ENCODE results near the gene ARHGAP42.
A peak's percentile ranks its signal among the peaks of the same experiment; 100 is the strongest.
"Not testable (repeated sequence)": the region's sequence is repeated elsewhere in the genome, so short reads cannot be mapped to it uniquely, and the experiment has no call there.

ARHGAP42 gene

GRCh38 chr11:100666816-100667215 lies 20.3 kb upstream of the ARHGAP42 start:
- H3K36me3 ChIP-seq (ENCODE audit: control insufficient read depth, low read depth, low read length); H3K27ac ChIP-seq (ENCODE audit: low read length); H3K27me3 ChIP-seq (ENCODE audit: control insufficient read depth, insufficient read depth, low read length); H3K4me3 ChIP-seq (ENCODE audit: low read length); H3K9me3 ChIP-seq (ENCODE audit: control insufficient read depth, low read depth, low read length); H3K9ac ChIP-seq (ENCODE audit: low read length): not testable (repeated sequence)
- peaks cover 21% of the 10 kb centered on the region for H3K4me1 ChIP-seq (ENCODE audit: control insufficient read depth, low read depth, low read length)

- Histone ChIP-seq H3K4me1 (ENCODE audit: control insufficient read depth, low read depth, low read length) (peaks cover 21% of the 10 kb centered on the region), H3K9me3 (ENCODE audit: control insufficient read depth, low read depth, low read length) (no peaks in the 10 kb centered on the region), H3K9ac (ENCODE audit: low read length) (no peak overlapping the region), H3K36me3 (ENCODE audit: control insufficient read depth, low read depth, low read length) (no peaks in the 10 kb centered on the region), H3K4me3 (ENCODE audit: low read length) (no peak overlapping the region), H3K27ac (ENCODE audit: low read length) (no peak overlapping the region), H3K27me3 (ENCODE audit: control insufficient read depth, insufficient read depth, low read length) (no peaks in the 10 kb centered on the region)
Observed at GRCh38 chr11:100667449-100667848, 19.6 kb upstream of the ARHGAP42 start.

GRCh38 chr11:100670140-100670539 lies 16.9 kb upstream of the ARHGAP42 start:
- no peaks in the 10 kb centered on the region for H3K9me3 ChIP-seq (ENCODE audit: control insufficient read depth, low read depth, low read length)
- H3K4me3 ChIP-seq (ENCODE audit: low read length) = no peak overlapping the region
- no peak overlapping the region for H3K9ac ChIP-seq (ENCODE audit: low read length)
- H3K27me3 ChIP-seq (ENCODE audit: control insufficient read depth, insufficient read depth, low read length) = no peaks in the 10 kb centered on the region
- H3K36me3 ChIP-seq (ENCODE audit: control insufficient read depth, low read depth, low read length) = no peaks in the 10 kb centered on the region
- peaks cover 4% of the 10 kb centered on the region for H3K4me1 ChIP-seq (ENCODE audit: control insufficient read depth, low read depth, low read length)
- no peak overlapping the region for H3K27ac ChIP-seq (ENCODE audit: low read length)

- no peak overlapping the region for H3K9ac ChIP-seq (ENCODE audit: low read length)
- H3K27ac ChIP-seq (ENCODE audit: low read length) = no peak overlapping the region
- no peaks in the 10 kb centered on the region for H3K9me3 ChIP-seq (ENCODE audit: control insufficient read depth, low read depth, low read length)
- no peak overlapping the region for H3K4me3 ChIP-seq (ENCODE audit: low read length)
- H3K4me1 ChIP-seq (ENCODE audit: control insufficient read depth, low read depth, low read length) = peaks cover under 1% of the 10 kb centered on the region
- no peaks in the 10 kb centered on the region for H3K36me3 ChIP-seq (ENCODE audit: control insufficient read depth, low read depth, low read length)
- no peaks in the 10 kb centered on the region for H3K27me3 ChIP-seq (ENCODE audit: control insufficient read depth, insufficient read depth, low read length)
Observed at GRCh38 chr11:100671471-100671870, 15.6 kb upstream of the ARHGAP42 start.

GRCh38 chr11:100672498-100673033 lies 14.5 kb upstream of the ARHGAP42 start:
- Histone ChIP-seq H3K27me3 (ENCODE audit: control insufficient read depth, insufficient read depth, low read length) (no peaks in the 10 kb centered on the region), H3K9ac (ENCODE audit: low read length) (no peak overlapping the region), H3K36me3 (ENCODE audit: control insufficient read depth, low read depth, low read length) (no peaks in the 10 kb centered on the region), H3K27ac (ENCODE audit: low read length) (no peak overlapping the region), H3K4me1 (ENCODE audit: control insufficient read depth, low read depth, low read length) (peaks cover 8% of the 10 kb centered on the region), H3K4me3 (ENCODE audit: low read length) (no peak overlapping the region), H3K9me3 (ENCODE audit: control insufficient read depth, low read depth, low read length) (no peaks in the 10 kb centered on the region)

GRCh38 chr11:100673063-100673462 lies 14.0 kb upstream of the ARHGAP42 start:
- H3K4me3 ChIP-seq (ENCODE audit: low read length) = no peak overlapping the region
- H3K36me3 ChIP-seq (ENCODE audit: control insufficient read depth, low read depth, low read length) = no peaks in the 10 kb centered on the region
- H3K9ac ChIP-seq (ENCODE audit: low read length) = no peak overlapping the region
- H3K9me3 ChIP-seq (ENCODE audit: control insufficient read depth, low read depth, low read length) = no peaks in the 10 kb centered on the region
- peaks cover 13% of the 10 kb centered on the region for H3K4me1 ChIP-seq (ENCODE audit: control insufficient read depth, low read depth, low read length)
- no peaks in the 10 kb centered on the region for H3K27me3 ChIP-seq (ENCODE audit: control insufficient read depth, insufficient read depth, low read length)
- no peak overlapping the region for H3K27ac ChIP-seq (ENCODE audit: low read length)

GRCh38 chr11:100674212-100674611 lies 12.9 kb upstream of the ARHGAP42 start:
- peaks cover 15% of the 10 kb centered on the region for H3K4me1 ChIP-seq (ENCODE audit: control insufficient read depth, low read depth, low read length)
- no peak overlapping the region for H3K27ac ChIP-seq (ENCODE audit: low read length)
- H3K36me3 ChIP-seq (ENCODE audit: control insufficient read depth, low read depth, low read length) = no peaks in the 10 kb centered on the region
- no peaks in the 10 kb centered on the region for H3K27me3 ChIP-seq (ENCODE audit: control insufficient read depth, insufficient read depth, low read length)
- H3K9me3 ChIP-seq (ENCODE audit: control insufficient read depth, low read depth, low read length) = no peaks in the 10 kb centered on the region
- H3K4me3 ChIP-seq (ENCODE audit: low read length) = no peak overlapping the region
- no peak overlapping the region for H3K9ac ChIP-seq (ENCODE audit: low read length)

- no peaks in the 10 kb centered on the region for H3K36me3 ChIP-seq (ENCODE audit: control insufficient read depth, low read depth, low read length)
- H3K4me1 ChIP-seq (ENCODE audit: control insufficient read depth, low read depth, low read length) = peaks cover 15% of the 10 kb centered on the region
- H3K9me3 ChIP-seq (ENCODE audit: control insufficient read depth, low read depth, low read length) = no peaks in the 10 kb centered on the region
- no peak overlapping the region for H3K27ac ChIP-seq (ENCODE audit: low read length)
- H3K27me3 ChIP-seq (ENCODE audit: control insufficient read depth, insufficient read depth, low read length) = no peaks in the 10 kb centered on the region
- no peak overlapping the region for H3K9ac ChIP-seq (ENCODE audit: low read length)
- no peak overlapping the region for H3K4me3 ChIP-seq (ENCODE audit: low read length)
Observed at GRCh38 chr11:100675115-100675650, 11.9 kb upstream of the ARHGAP42 start.

- Histone ChIP-seq H3K27ac (ENCODE audit: low read length) (peak overlapping the region; percentile 78), H3K4me3 (ENCODE audit: low read length) (no peak overlapping the region), H3K36me3 (ENCODE audit: control insufficient read depth, low read depth, low read length) (no peaks in the 10 kb centered on the region), H3K4me1 (ENCODE audit: control insufficient read depth, low read depth, low read length) (peaks cover 20% of the 10 kb centered on the region), H3K9ac (ENCODE audit: low read length) (peak overlapping the region; percentile 32), H3K27me3 (ENCODE audit: control insufficient read depth, insufficient read depth, low read length) (no peaks in the 10 kb centered on the region), H3K9me3 (ENCODE audit: control insufficient read depth, low read depth, low read length) (no peaks in the 10 kb centered on the region)
Observed at GRCh38 chr11:100676901-100677300, 10.2 kb upstream of the ARHGAP42 start.

GRCh38 chr11:100677796-100678195 lies 9.3 kb upstream of the ARHGAP42 start:
- Histone ChIP-seq H3K27me3 (ENCODE audit: control insufficient read depth, insufficient read depth, low read length) (no peaks in the 10 kb centered on the region), H3K4me3 (ENCODE audit: low read length) (no peak overlapping the region), H3K9ac (ENCODE audit: low read length) (no peak overlapping the region), H3K36me3 (ENCODE audit: control insufficient read depth, low read depth, low read length) (no peaks in the 10 kb centered on the region), H3K27ac (ENCODE audit: low read length) (no peak overlapping the region), H3K4me1 (ENCODE audit: control insufficient read depth, low read depth, low read length) (peaks cover 20% of the 10 kb centered on the region), H3K9me3 (ENCODE audit: control insufficient read depth, low read depth, low read length) (no peaks in the 10 kb centered on the region)

- no peak overlapping the region for H3K27ac ChIP-seq (ENCODE audit: low read length)
- no peaks in the 10 kb centered on the region for H3K36me3 ChIP-seq (ENCODE audit: control insufficient read depth, low read depth, low read length)
- no peaks in the 10 kb centered on the region for H3K9me3 ChIP-seq (ENCODE audit: control insufficient read depth, low read depth, low read length)
- H3K27me3 ChIP-seq (ENCODE audit: control insufficient read depth, insufficient read depth, low read length) = no peaks in the 10 kb centered on the region
- no peak overlapping the region for H3K4me3 ChIP-seq (ENCODE audit: low read length)
- H3K9ac ChIP-seq (ENCODE audit: low read length) = no peak overlapping the region
- peaks cover 20% of the 10 kb centered on the region for H3K4me1 ChIP-seq (ENCODE audit: control insufficient read depth, low read depth, low read length)
Observed at GRCh38 chr11:100680070-100680469, 7.0 kb upstream of the ARHGAP42 start.

- H3K27ac ChIP-seq (ENCODE audit: low read length) = no peak overlapping the region
- no peaks in the 10 kb centered on the region for H3K9me3 ChIP-seq (ENCODE audit: control insufficient read depth, low read depth, low read length)
- H3K27me3 ChIP-seq (ENCODE audit: control insufficient read depth, insufficient read depth, low read length) = no peaks in the 10 kb centered on the region
- peaks cover 22% of the 10 kb centered on the region for H3K4me1 ChIP-seq (ENCODE audit: control insufficient read depth, low read depth, low read length)
- H3K9ac ChIP-seq (ENCODE audit: low read length) = no peak overlapping the region
- H3K4me3 ChIP-seq (ENCODE audit: low read length) = no peak overlapping the region
- H3K36me3 ChIP-seq (ENCODE audit: control insufficient read depth, low read depth, low read length) = no peaks in the 10 kb centered on the region
Observed at GRCh38 chr11:100681064-100681502, 6.0 kb upstream of the ARHGAP42 start.

Data from iPS-18a (cell line).